Measurements from ENCODE around the gene HAP1. TPM values are rescaled to one million over a fixed set of nuclear protein-coding genes. Genes with fewer than 3 reads are reported as not detected.
"Not testable (repeated sequence)": the region's sequence is repeated elsewhere in the genome, so short reads cannot be mapped to it uniquely, and the experiment has no call there.

The HAP1 gene
- total and polyA plus RNA-seq, 8 donors: 0.16 to 0.90 (median 0.64) TPM

GRCh38 chr17:41676058-41676419 lies 58.4 kb downstream of the HAP1 start:
- Histone ChIP-seq H3K4me3 (no peak overlapping the region), H3K27ac (peak overlapping the region; percentile 13 to 39), H3K27me3 (no peaks in the 10 kb centered on the region), H3K4me1 (peaks cover 11 to 58% of the 10 kb centered on the region in 2 donors), H3K9me3 (no peaks in the 10 kb centered on the region), H3K36me3 (no peaks in the 10 kb centered on the region)
- no peak for DNase-seq
- intact Hi-C loops (cut with DNase I): no loop called here
- no peak for ATAC-seq
- TF ChIP-seq, protein P1, sequence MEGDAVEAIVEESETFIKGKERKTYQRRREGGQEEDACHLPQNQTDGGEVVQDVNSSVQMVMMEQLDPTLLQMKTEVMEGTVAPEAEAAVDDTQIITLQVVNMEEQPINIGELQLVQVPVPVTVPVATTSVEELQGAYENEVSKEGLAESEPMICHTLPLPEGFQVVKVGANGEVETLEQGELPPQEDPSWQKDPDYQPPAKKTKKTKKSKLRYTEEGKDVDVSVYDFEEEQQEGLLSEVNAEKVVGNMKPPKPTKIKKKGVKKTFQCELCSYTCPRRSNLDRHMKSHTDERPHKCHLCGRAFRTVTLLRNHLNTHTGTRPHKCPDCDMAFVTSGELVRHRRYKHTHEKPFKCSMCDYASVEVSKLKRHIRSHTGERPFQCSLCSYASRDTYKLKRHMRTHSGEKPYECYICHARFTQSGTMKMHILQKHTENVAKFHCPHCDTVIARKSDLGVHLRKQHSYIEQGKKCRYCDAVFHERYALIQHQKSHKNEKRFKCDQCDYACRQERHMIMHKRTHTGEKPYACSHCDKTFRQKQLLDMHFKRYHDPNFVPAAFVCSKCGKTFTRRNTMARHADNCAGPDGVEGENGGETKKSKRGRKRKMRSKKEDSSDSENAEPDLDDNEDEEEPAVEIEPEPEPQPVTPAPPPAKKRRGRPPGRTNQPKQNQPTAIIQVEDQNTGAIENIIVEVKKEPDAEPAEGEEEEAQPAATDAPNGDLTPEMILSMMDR (IDR thresholded peaks at IDR 0.05): no peak

GRCh38 chr17:41675157-41676057 lies 59.0 kb downstream of the HAP1 start:
- peaks cover 11 to 58% of the 10 kb centered on the region in 2 donors for H3K4me1 ChIP-seq
- ATAC-seq; DNase-seq; intact Hi-C loops (cut with DNase I); H3K4me3 ChIP-seq; H3K36me3 ChIP-seq; H3K9me3 ChIP-seq; H3K27me3 ChIP-seq: not testable (repeated sequence)
- peak overlapping the region in 1 of 2 donors; percentile 39 for H3K27ac ChIP-seq

Other genes with a start within 250 kb of the HAP1 start
- not detected for gene KRT36, start 244.7 kb downstream of the HAP1 start, total RNA-seq
- gene KRT36, start 244.7 kb downstream of the HAP1 start, polyA plus RNA-seq (ENCODE audit: insufficient read length in 6 of 6): not detected
- 10 to 100 TPM; 10.8 to 29.1 TPM for gene KRT13, start 229.0 kb downstream of the HAP1 start, total RNA-seq
- under 1 TPM in 4 of 6 donors, not detected in 2; 0.17 to 0.49 (median 0.34) TPM for gene KRT13, start 229.0 kb downstream of the HAP1 start, polyA plus RNA-seq (ENCODE audit: insufficient read length in 6 of 6)
- 10 to 100 TPM; 23.8 to 27.8 TPM for gene KRT15, start 215.8 kb downstream of the HAP1 start, total RNA-seq
- gene KRT15, start 215.8 kb downstream of the HAP1 start, polyA plus RNA-seq (ENCODE audit: insufficient read length in 6 of 6): 1 to 10 TPM; 1.3 to 2.7 (median 2.1) TPM
- gene KRT19, start 206.3 kb downstream of the HAP1 start, total RNA-seq: 1,000 to 10,000 TPM in 1 of 2 donors, 100 to 1,000 TPM in 1; 692 to 1,142 TPM
- 100 to 1,000 TPM; 125 to 171 (median 133) TPM for gene KRT19, start 206.3 kb downstream of the HAP1 start, polyA plus RNA-seq (ENCODE audit: insufficient read length in 6 of 6)
- gene KRT9, start 162.6 kb downstream of the HAP1 start, total RNA-seq: not detected
- not detected for gene KRT9, start 162.6 kb downstream of the HAP1 start, polyA plus RNA-seq (ENCODE audit: insufficient read length in 6 of 6)
- gene KRT14, start 147.7 kb downstream of the HAP1 start, total RNA-seq: 1 to 10 TPM in 1 of 2 donors, not detected in 1; 1.5 TPM
- gene KRT14, start 147.7 kb downstream of the HAP1 start, polyA plus RNA-seq (ENCODE audit: insufficient read length in 6 of 6): 1 to 10 TPM in 4 of 6 donors, under 1 TPM in 2; 0.35 to 2.0 (median 1.2) TPM
- 1 to 10 TPM in 1 of 2 donors, under 1 TPM in 1; 0.65 to 1.0 TPM for gene KRT16, start 121.9 kb downstream of the HAP1 start, total RNA-seq
- not detected for gene KRT16, start 121.9 kb downstream of the HAP1 start, polyA plus RNA-seq (ENCODE audit: insufficient read length in 6 of 6)
- 10 to 100 TPM; 14.2 to 85.6 TPM for gene KRT17, start 110.1 kb downstream of the HAP1 start, total RNA-seq
- 10 to 100 TPM in 1 of 6 donors, 1 to 10 TPM in 5; 4.1 to 28.1 (median 5.0) TPM for gene KRT17, start 110.1 kb downstream of the HAP1 start, polyA plus RNA-seq (ENCODE audit: insufficient read length in 6 of 6)
- gene EIF1, start 45.8 kb downstream of the HAP1 start, total RNA-seq: 100 to 1,000 TPM; 728 to 773 TPM
- 100 to 1,000 TPM; 697 to 782 (median 720) TPM for gene EIF1, start 45.8 kb downstream of the HAP1 start, polyA plus RNA-seq (ENCODE audit: insufficient read length in 6 of 6)
- not detected for gene GAST, start 22.3 kb downstream of the HAP1 start, total RNA-seq
- not detected for gene GAST, start 22.3 kb downstream of the HAP1 start, polyA plus RNA-seq (ENCODE audit: insufficient read length in 6 of 6)
- 100 to 1,000 TPM in 1 of 2 donors, 10 to 100 TPM in 1; 94.2 to 148 TPM for gene JUP, start 52.1 kb upstream of the HAP1 start, total RNA-seq
- gene JUP, start 52.1 kb upstream of the HAP1 start, polyA plus RNA-seq (ENCODE audit: insufficient read length in 6 of 6): 100 to 1,000 TPM in 5 of 6 donors, 10 to 100 TPM in 1; 97.9 to 125 (median 119) TPM
- gene P3H4, start 77.3 kb upstream of the HAP1 start, total RNA-seq: 10 to 100 TPM; 19.1 to 27.8 TPM
- 10 to 100 TPM; 28.5 to 47.1 (median 32.8) TPM for gene P3H4, start 77.3 kb upstream of the HAP1 start, polyA plus RNA-seq (ENCODE audit: insufficient read length in 6 of 6)
- 100 to 1,000 TPM in 1 of 2 donors, 10 to 100 TPM in 1; 82.1 to 129 TPM for gene FKBP10, start 78.4 kb upstream of the HAP1 start, total RNA-seq
- gene FKBP10, start 78.4 kb upstream of the HAP1 start, polyA plus RNA-seq (ENCODE audit: insufficient read length in 6 of 6): 100 to 1,000 TPM; 130 to 169 (median 146) TPM
- 10 to 100 TPM; 30.6 to 34.7 TPM for gene NT5C3B, start 101.6 kb upstream of the HAP1 start, total RNA-seq
- 100 to 1,000 TPM in 1 of 6 donors, 10 to 100 TPM in 5; 87.7 to 101 (median 90.3) TPM for gene NT5C3B, start 101.6 kb upstream of the HAP1 start, polyA plus RNA-seq (ENCODE audit: insufficient read length in 6 of 6)
- not detected for gene KLHL10, start 103.2 kb upstream of the HAP1 start, total RNA-seq
- under 1 TPM; 0.06 to 0.43 (median 0.23) TPM for gene KLHL10, start 103.2 kb upstream of the HAP1 start, polyA plus RNA-seq (ENCODE audit: insufficient read length in 6 of 6)
- 10 to 100 TPM; 11.0 to 13.3 TPM for gene KLHL11, start 130.8 kb upstream of the HAP1 start, total RNA-seq
- 1 to 10 TPM; 8.7 to 9.9 (median 9.9) TPM for gene KLHL11, start 130.8 kb upstream of the HAP1 start, polyA plus RNA-seq (ENCODE audit: insufficient read length in 6 of 6)
- 100 to 1,000 TPM; 129 to 204 TPM for gene ACLY, start 184.3 kb upstream of the HAP1 start, total RNA-seq
- gene ACLY, start 184.3 kb upstream of the HAP1 start, polyA plus RNA-seq (ENCODE audit: insufficient read length in 6 of 6): 100 to 1,000 TPM in 1 of 6 donors, 10 to 100 TPM in 5; 73.0 to 101 (median 81.8) TPM
- 1 to 10 TPM in 1 of 2 donors, under 1 TPM in 1; 0.73 to 3.2 TPM for gene ODAD4, start 196.0 kb upstream of the HAP1 start, total RNA-seq
- gene ODAD4, start 196.0 kb upstream of the HAP1 start, polyA plus RNA-seq (ENCODE audit: insufficient read length in 6 of 6): 1 to 10 TPM; 4.4 to 7.8 (median 6.7) TPM
- gene CNP, start 232.2 kb upstream of the HAP1 start, total RNA-seq: 10 to 100 TPM; 61.5 to 64.9 TPM
- gene CNP, start 232.2 kb upstream of the HAP1 start, polyA plus RNA-seq (ENCODE audit: insufficient read length in 6 of 6): 10 to 100 TPM; 53.4 to 75.4 (median 62.6) TPM